MM.1S (cell line): ENCODE results near the gene MYBL2.

Experiments
- EZH2phosphoT487 ChIP-seq: fragments of 300-600 bp; sonication (generic); IDR thresholded peaks from 2 replicates; pipeline ENCODE4 v1.6.1; 2018; ENCODE audit warnings: antibody characterized with exemption, low read length
- TF ChIP-seq, protein P1 (sequence below): fragments of 300-600 bp; sonication (generic); IDR thresholded peaks from 2 replicates; pipeline ENCODE4 v1.5.1; 2016; ENCODE audit warnings: antibody characterized with exemption, low read length, mixed read lengths

- no peak for TF ChIP-seq EZH2phosphoT487
- TF ChIP-seq, protein P1, sequence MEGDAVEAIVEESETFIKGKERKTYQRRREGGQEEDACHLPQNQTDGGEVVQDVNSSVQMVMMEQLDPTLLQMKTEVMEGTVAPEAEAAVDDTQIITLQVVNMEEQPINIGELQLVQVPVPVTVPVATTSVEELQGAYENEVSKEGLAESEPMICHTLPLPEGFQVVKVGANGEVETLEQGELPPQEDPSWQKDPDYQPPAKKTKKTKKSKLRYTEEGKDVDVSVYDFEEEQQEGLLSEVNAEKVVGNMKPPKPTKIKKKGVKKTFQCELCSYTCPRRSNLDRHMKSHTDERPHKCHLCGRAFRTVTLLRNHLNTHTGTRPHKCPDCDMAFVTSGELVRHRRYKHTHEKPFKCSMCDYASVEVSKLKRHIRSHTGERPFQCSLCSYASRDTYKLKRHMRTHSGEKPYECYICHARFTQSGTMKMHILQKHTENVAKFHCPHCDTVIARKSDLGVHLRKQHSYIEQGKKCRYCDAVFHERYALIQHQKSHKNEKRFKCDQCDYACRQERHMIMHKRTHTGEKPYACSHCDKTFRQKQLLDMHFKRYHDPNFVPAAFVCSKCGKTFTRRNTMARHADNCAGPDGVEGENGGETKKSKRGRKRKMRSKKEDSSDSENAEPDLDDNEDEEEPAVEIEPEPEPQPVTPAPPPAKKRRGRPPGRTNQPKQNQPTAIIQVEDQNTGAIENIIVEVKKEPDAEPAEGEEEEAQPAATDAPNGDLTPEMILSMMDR = no peak
Observed at GRCh38 chr20:43681991-43682410, 15.1 kb downstream of the MYBL2 start.
